T-helper 2 cell treated with Interferon-gamma antibody and Interleukin-4, amounts not matched to agents 100 ng/mL and 5 ng/mL, for 36 hours (primary cell): ENCODE data around the gene TTC39C. TPM values are rescaled to one million over a fixed set of nuclear protein-coding genes. Genes with fewer than 3 reads are reported as not detected.

ENCODE experiments used
- intact Hi-C: fragments of 100-400 bp; cut with micrococcal nuclease; formaldehyde crosslinking; loops from one replicate; pipeline ENCODE4 v1.15.1; 2023
- total RNA-seq: library from RNA; stranded (reverse); gene quantifications from 2 replicates; pipeline ENCODE4 v1.2.3, GENCODE V29; 2022

TTC39C gene
- total RNA-seq, 1 donor from 2014 or later = 68.1 TPM

- intact Hi-C loops = no loop called here
Measured at GRCh38 chr18:24177499-24178133, 163.1 kb downstream of the TTC39C start.

DNA sequence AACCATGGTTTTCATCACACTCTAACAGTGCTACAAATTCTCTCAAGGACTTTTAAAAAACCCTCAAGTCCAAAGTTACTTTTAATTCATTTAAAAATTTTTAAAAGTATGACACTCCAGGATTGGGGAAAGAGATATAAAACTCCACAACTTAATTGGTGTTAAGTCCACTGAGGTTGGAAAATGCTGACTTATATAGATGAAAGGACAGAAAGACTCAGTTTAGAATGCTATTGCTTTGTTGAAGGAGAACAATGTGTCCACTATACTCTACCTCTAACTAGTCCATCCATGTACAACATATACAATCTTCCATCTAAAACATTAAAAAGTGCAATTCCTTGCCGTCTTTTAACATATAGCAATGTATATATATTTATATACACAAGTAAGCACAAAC, 165.5 kb downstream of the TTC39C start:
- intact Hi-C loops = no loop called here

DNA sequence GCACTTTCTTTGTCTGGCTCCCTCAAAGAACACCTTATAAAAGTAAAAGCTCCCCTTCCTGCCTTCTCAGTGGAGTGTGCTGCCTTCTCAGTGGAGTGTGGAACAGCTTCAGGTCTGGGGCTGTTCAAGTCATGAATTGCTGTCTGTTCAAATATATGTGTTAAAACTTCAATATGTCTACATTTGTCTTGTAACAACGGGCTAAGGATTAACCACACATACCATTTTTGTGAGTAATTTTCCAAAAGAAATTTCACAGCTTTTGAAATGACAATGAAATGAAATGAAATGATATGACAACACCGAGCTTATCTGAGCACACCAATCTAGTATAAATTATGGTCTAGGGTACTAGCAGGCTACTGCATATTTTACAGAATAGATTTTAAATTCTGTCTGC, 167.3 kb downstream of the TTC39C start:
- intact Hi-C loops = no loop called here

Other genes starting within 250 kb of the TTC39C start
- 0.39 and 0.73 TPM in 2 replicates for gene CABYR, start 124.3 kb downstream of the TTC39C start, total RNA-seq